Ovary (tissue), 3 donors: ENCODE measurements around the gene ODAD2.

Experiments used
- CTCF ChIP-seq, 3 donors: fragments of 450-650 bp in 2 of 3; fragments of 200-600 bp in 1 of 3; IDR thresholded peaks; one replicate each; pipeline versions ENCODE4 v1.5.1 to v1.8.0; 2016 to 2022; ENCODE audit warnings: antibody characterized with exemption in 3 of 3, mild to moderate bottlenecking in 1 of 3
- EP300 ChIP-seq: sonication (generic); formaldehyde crosslinking; IDR thresholded peaks from one replicate; pipeline ENCODE4 v1.6.1; 2017; ENCODE audit warnings: antibody characterized with exemption
- POLR2A ChIP-seq: fragments of 450-650 bp; IDR thresholded peaks from one replicate; pipeline ENCODE4 v1.6.1; 2017; ENCODE audit warnings: antibody characterized with exemption, mild to moderate bottlenecking, moderate library complexity
- donor health status: DM: no; HTN: no; CAD: no.

- TF ChIP-seq POLR2A, result no peak
- no peak for TF ChIP-seq CTCF (IDR thresholded peaks at IDR 0.05)
- no peak for TF ChIP-seq EP300
Observed at GRCh38 chr10:27861781-27862180, 137.1 kb downstream of the ODAD2 start.
